H9 (cell line): ENCODE measurements around the gene HDAC7. TPM values are rescaled to one million over a fixed set of nuclear protein-coding genes. Genes with fewer than 3 reads are reported as not detected.

Experiments
- DNase-seq: peaks from one replicate; pipeline ENCODE4 v3.0.0-alpha.2; 2017
- H2AFZ ChIP-seq: one replicate; pipeline ENCODE4 v1.6.1; 2013; ENCODE audit warnings: mild to moderate bottlenecking, low read length, control low read depth, moderate library complexity
- H2AK5ac ChIP-seq: 2 replicates; pipeline ENCODE4 v1.6.1; 2013; ENCODE audit warnings: low read length, control low read depth, mixed read lengths; ENCODE audit not compliant: insufficient read length
- H2BK120ac ChIP-seq: one replicate; pipeline ENCODE4 v1.6.1; 2013; ENCODE audit warnings: low read depth, mild to moderate bottlenecking, low read length, control low read depth, inconsistent platforms; ENCODE audit not compliant: poor library complexity, severe bottlenecking
- H2BK12ac ChIP-seq: 2 replicates; pipeline ENCODE4 v1.6.1; 2013; ENCODE audit warnings: low read length, control low read depth, mixed read lengths, low read depth; ENCODE audit not compliant: insufficient read length
- H2BK15ac ChIP-seq: 2 replicates; pipeline ENCODE4 v1.6.1; 2013; ENCODE audit warnings: low read depth, low read length, control low read depth
- H2BK20ac ChIP-seq: one replicate; pipeline ENCODE4 v1.6.1; 2013; ENCODE audit warnings: low read depth, mild to moderate bottlenecking, low read length, control low read depth, inconsistent platforms; ENCODE audit not compliant: poor library complexity, severe bottlenecking
- H2BK5ac ChIP-seq: 2 replicates; pipeline ENCODE4 v1.6.1; 2013; ENCODE audit warnings: low read length, control low read depth, mixed read lengths; ENCODE audit not compliant: insufficient read length
- H3K14ac ChIP-seq: 2 replicates; pipeline ENCODE4 v1.6.1; 2013; ENCODE audit warnings: low read length, control low read depth; ENCODE audit not compliant: insufficient read depth
- H3K18ac ChIP-seq: 2 replicates; pipeline ENCODE4 v1.6.1; 2013; ENCODE audit warnings: low read depth, mild to moderate bottlenecking, mixed read lengths, low read length, control low read depth; ENCODE audit not compliant: insufficient read length
- H3K23ac ChIP-seq: 2 replicates; pipeline ENCODE4 v1.6.1; 2013; ENCODE audit warnings: low read length, control low read depth, mixed read lengths, low read depth; ENCODE audit not compliant: insufficient read length
- H3K23me2 ChIP-seq: 2 replicates; pipeline ENCODE4 v1.6.1; 2013; ENCODE audit warnings: low read depth, mild to moderate bottlenecking, mixed read lengths, low read length, control low read depth; ENCODE audit not compliant: insufficient read length, poor library complexity, severe bottlenecking
- H3K27ac ChIP-seq: 2 replicates; pipeline ENCODE4 v1.5.1; 2013; ENCODE audit warnings: low read length, control low read depth, mixed read lengths, low read depth; ENCODE audit not compliant: insufficient read length
- H3K27me3 ChIP-seq: 2 replicates; pipeline ENCODE4 v1.6.1; 2013; ENCODE audit warnings: low read length, control low read depth, inconsistent platforms; ENCODE audit not compliant: insufficient read depth
- H3K4ac ChIP-seq: 2 replicates; pipeline ENCODE4 v1.6.1; 2013; ENCODE audit warnings: low read depth, mild to moderate bottlenecking, control low read depth, inconsistent platforms, low read length, moderate library complexity
- H3K4me1 ChIP-seq: 2 replicates; pipeline ENCODE4 v1.6.1; 2013; ENCODE audit warnings: low read length, control low read depth, inconsistent platforms; ENCODE audit not compliant: insufficient read depth
- H3K4me2 ChIP-seq: 2 replicates; pipeline ENCODE4 v1.6.1; 2013; ENCODE audit warnings: low read length, control low read depth, mixed read lengths; ENCODE audit not compliant: insufficient read length, insufficient read depth
- H3K56ac ChIP-seq: 2 replicates; pipeline ENCODE4 v1.6.1; 2013; ENCODE audit warnings: low read depth, mild to moderate bottlenecking, mixed read lengths, low read length, control low read depth; ENCODE audit not compliant: insufficient read length
- H3K79me1 ChIP-seq: 2 replicates; pipeline ENCODE4 v1.6.1; 2013; ENCODE audit warnings: low read depth, mild to moderate bottlenecking, moderate library complexity, low read length, control low read depth, inconsistent platforms; ENCODE audit not compliant: insufficient read depth, poor library complexity, severe bottlenecking
- H3K79me2 ChIP-seq: 2 replicates; pipeline ENCODE4 v1.6.1; 2013; ENCODE audit warnings: low read length, control low read depth, inconsistent platforms; ENCODE audit not compliant: insufficient read depth
- H3K9ac ChIP-seq: 2 replicates; pipeline ENCODE4 v1.6.1; 2013; ENCODE audit warnings: low read length, control low read depth, mixed read lengths; ENCODE audit not compliant: insufficient read length; ENCODE audit errors: extremely low read depth
- H3K9me3 ChIP-seq: one replicate; pipeline ENCODE4 v1.6.1; 2013; ENCODE audit warnings: low read depth, low read length, inconsistent platforms; ENCODE audit not compliant: control insufficient read depth
- H3T11ph ChIP-seq: one replicate; pipeline ENCODE4 v1.6.1; 2013; ENCODE audit warnings: mild to moderate bottlenecking, low read length, control low read depth, inconsistent platforms
- H4K20me1 ChIP-seq: one replicate; pipeline ENCODE4 v1.6.1; 2013; ENCODE audit not compliant: control insufficient read depth, insufficient read length, insufficient read depth
- H4K5ac ChIP-seq: 2 replicates; pipeline ENCODE4 v1.6.1; 2013; ENCODE audit warnings: low read depth, mild to moderate bottlenecking, mixed read lengths, low read length, control low read depth; ENCODE audit not compliant: insufficient read length
- H4K8ac ChIP-seq: replicated peaks from 2 replicates; pipeline ENCODE4 v1.6.1; 2013; ENCODE audit warnings: low read length, control low read depth, mixed read lengths, low read depth; ENCODE audit not compliant: insufficient read length
- H4K91ac ChIP-seq: 2 replicates; pipeline ENCODE4 v1.6.1; 2013; ENCODE audit warnings: low read depth, mild to moderate bottlenecking, moderate library complexity, mixed read lengths, low read length, control low read depth; ENCODE audit not compliant: insufficient read length
- H3K27ac Mint-ChIP-seq, 3 experiments: 2 replicates in 2 of 3; 3 replicates in 1 of 3; pipeline ENCODE4 v1.8.0; 2020 to 2021; ENCODE audit warnings: mixed read lengths in 3 of 3, mild to moderate bottlenecking in 1 of 3, moderate library complexity in 1 of 3
- H3K27me3 Mint-ChIP-seq: 2 replicates; pipeline ENCODE4 v1.8.0; 2021; ENCODE audit warnings: low read depth, mild to moderate bottlenecking, moderate library complexity, mixed read lengths
- H3K36me3 Mint-ChIP-seq, 3 experiments: 2 replicates in 2 of 3; 3 replicates in 1 of 3; pipeline ENCODE4 v1.8.0; 2020 to 2021; ENCODE audit warnings: low read depth in 3 of 3, mixed read lengths in 3 of 3; ENCODE audit not compliant: insufficient read depth in 1 of 3
- H3K4me1 Mint-ChIP-seq, 2 experiments: 2 replicates each; pipeline ENCODE4 v1.8.0; 2020; ENCODE audit warnings: mixed read lengths in 2 of 2
- H3K4me3 Mint-ChIP-seq, 2 experiments: 2 replicates in 1 of 2; 3 replicates in 1 of 2; pipeline ENCODE4 v1.8.0; 2020 to 2021; ENCODE audit warnings: mild to moderate bottlenecking in 2 of 2, mixed read lengths in 2 of 2, moderate library complexity in 1 of 2
- H3K9me3 Mint-ChIP-seq, 2 experiments: 2 replicates in 1 of 2; 3 replicates in 1 of 2; pipeline ENCODE4 v1.8.0; 2020; ENCODE audit warnings: mild to moderate bottlenecking in 2 of 2, mixed read lengths in 2 of 2, moderate library complexity in 1 of 2
- CTCF ChIP-seq: fragments of 200-600 bp; sonication (generic); conservative IDR thresholded peaks from 3 replicates; pipeline ENCODE4 v1.8.0; 2021; ENCODE audit warnings: antibody characterized with exemption, mild to moderate bottlenecking
- WGBS: extraction: QIAGEN DNeasy Blood & Tissue Kit; methylation state at CpG from one replicate; pipeline ENCODE4 v1.1.7; 2013; ENCODE audit warnings: missing lambda C conversion rate, low lambda C conversion rate, mixed read lengths; ENCODE audit not compliant: insufficient read length; ENCODE audit errors: extremely low coverage; 5-methylcytosine and 5-hydroxymethylcytosine counted together
- total RNA-seq: library from RNA; stranded (reverse); gene quantifications from 2 replicates; pipeline ENCODE4 v1.2.1, GENCODE V29; 2021

HDAC7 gene
- total RNA-seq, 1 experiment from 2014 or later = 72.1 TPM

- TF ChIP-seq CTCF = no peak
- H3K9ac ChIP-seq = no peak overlapping the region
- H3K4me3 Mint-ChIP-seq = 0 out of 5 replicates have a peak overlapping the region, but pooled peaks of 1 of the 2 experiments have one; percentile 8
- no peak for DNase-seq
- peaks cover 8 to 21% (median 14%) of the 10 kb centered on the region in 3 experiments; a peak in 6 of 7 replicates for H3K36me3 Mint-ChIP-seq
- peak overlapping the region; percentile 36 for H3K4me2 ChIP-seq
- H3K23me2 ChIP-seq = no peaks in the 10 kb centered on the region
- H3K27me3 ChIP-seq = no peaks in the 10 kb centered on the region
- no peak overlapping the region for H3K23ac ChIP-seq
- H3K27me3 Mint-ChIP-seq = peaks cover 14% of the 10 kb centered on the region
- H3K9me3 ChIP-seq = no peaks in the 10 kb centered on the region
- no peak overlapping the region for H2BK12ac ChIP-seq
- H3K56ac ChIP-seq = no peak overlapping the region
- no peak overlapping the region for H4K5ac ChIP-seq
- H2BK5ac ChIP-seq = no peak overlapping the region
- peaks cover 3% of the 10 kb centered on the region; the same call in 1 of the 2 replicates for H3K4me1 ChIP-seq
- no peak overlapping the region for H2AFZ ChIP-seq
- no peaks in the 10 kb centered on the region for H3K79me2 ChIP-seq
- H3K27ac ChIP-seq = no peak overlapping the region
- no peak overlapping the region for H2AK5ac ChIP-seq
- H2BK20ac ChIP-seq = no peak overlapping the region
- H3K4ac ChIP-seq = no peak overlapping the region
- peaks cover 2% of the 10 kb centered on the region for H4K20me1 ChIP-seq
- H3K9me3 Mint-ChIP-seq = no peaks in the 10 kb centered on the region
- H2BK120ac ChIP-seq = no peak overlapping the region
- no CpG with 5 or more reads among the region's 11 CpGs for WGBS
- no peak overlapping the region for H4K91ac ChIP-seq
- H4K8ac ChIP-seq = no peak overlapping the region
- no peak overlapping the region for H2BK15ac ChIP-seq
- H3K14ac ChIP-seq = no peak overlapping the region; the same call in 1 of the 2 replicates
- H3K79me1 ChIP-seq = no peaks in the 10 kb centered on the region
- peaks cover 18 to 34% of the 10 kb centered on the region in 2 experiments for H3K4me1 Mint-ChIP-seq
- H3K18ac ChIP-seq = no peak overlapping the region
- no peak overlapping the region for H3K27ac Mint-ChIP-seq
- H3T11ph ChIP-seq = no peak overlapping the region
Measured at GRCh38 chr12:47779943-47780504, 39.7 kb downstream of the HDAC7 start.
